ENCODE results near the gene AIG1. TPM values are rescaled to one million over a fixed set of nuclear protein-coding genes. Genes with fewer than 3 reads are reported as not detected.

Gene AIG1
- total and polyA plus RNA-seq, 2 of the 4 experiments (the other 2 are of a cell fraction) = 21.3 to 27.1 TPM

GRCh38 chr6:143213859-143214376, 153.2 kb downstream of the AIG1 start:
- no peak overlapping the region for H2AK5ac ChIP-seq (ENCODE audit: low read depth, low read length)
- no TSS peak for BruUV-seq (replicated peaks)
- no peak overlapping the region for H3K23ac ChIP-seq (ENCODE audit: low read depth, low read length)
- H2BK5ac ChIP-seq (ENCODE audit: low read depth, low read length, poor library complexity, severe bottlenecking) = no peak overlapping the region
- no peak overlapping the region for H2AFZ ChIP-seq (replicated peaks; ENCODE audit: low read length, poor library complexity)
- H3K4me3 ChIP-seq (ENCODE audit: insufficient read depth, low read depth, low read length) = no peak overlapping the region
- no peaks in the 10 kb centered on the region for H3K4me1 ChIP-seq (ENCODE audit: control insufficient read depth, insufficient read depth, low read length)
- no peak overlapping the region for H4K8ac ChIP-seq (ENCODE audit: low read depth in 2 of 2, low read length in 2 of 2)
- DNase-seq = no peak
- no peak overlapping the region for H2BK120ac ChIP-seq (ENCODE audit: low read depth, low read length)
- H4K91ac ChIP-seq (ENCODE audit: insufficient read depth, low read depth, low read length) = no peak overlapping the region
- H3K27me3 ChIP-seq (ENCODE audit: control insufficient read depth, insufficient read depth, low read length) = no peaks in the 10 kb centered on the region
- intact Hi-C loops (cut with micrococcal nuclease) = no loop called here
- no peaks in the 10 kb centered on the region for H3K9me1 ChIP-seq (ENCODE audit: insufficient read depth, low read length)
- H3K56ac ChIP-seq (ENCODE audit: extremely low read depth, insufficient read depth, low read length) = no peak overlapping the region
- no peaks in the 10 kb centered on the region for H3K36me3 ChIP-seq (ENCODE audit: control insufficient read depth, insufficient read depth, low read length)
- no peak overlapping the region for H3K27ac ChIP-seq (ENCODE audit: insufficient read depth, low read length)
- no peak for ATAC-seq (ENCODE audit: low read depth)
- in situ Hi-C loops (cut with MboI; ENCODE audit: low sequenced_read_pairs) = no loop called here
- no peak overlapping the region for H3K4ac ChIP-seq (ENCODE audit: low read depth, low read length)
- no peak for TF ChIP-seq MAFK (IDR thresholded peaks at IDR 0.05; ENCODE audit: low read depth, low read length)
- no peak for TF ChIP-seq ELK1 (IDR thresholded peaks at IDR 0.05; ENCODE audit: borderline replicate concordance, low read depth, low read length)
- no peak for TF ChIP-seq MAZ (IDR thresholded peaks at IDR 0.05; ENCODE audit: borderline replicate concordance, low read depth, low read length)
- no peak for TF ChIP-seq MXI1 (IDR thresholded peaks at IDR 0.05; ENCODE audit: borderline replicate concordance, low read depth, low read length)
- no peak for TF ChIP-seq RAD21 (IDR thresholded peaks at IDR 0.05; ENCODE audit: low read length)
- no peak for TF ChIP-seq USF2 (IDR thresholded peaks at IDR 0.05; ENCODE audit: low read depth, low read length)
- no peak for TF ChIP-seq SMC3 (IDR thresholded peaks at IDR 0.05; ENCODE audit: low read depth, low read length)
- no peak for TF ChIP-seq NFE2L2 (IDR thresholded peaks at IDR 0.05; ENCODE audit: low read depth, low read length)
- no peak for TF ChIP-seq CTCF (conservative IDR thresholded peaks at IDR 0.05; ENCODE audit: low read depth, low read length)
- no peak for TF ChIP-seq CHD1 (IDR thresholded peaks at IDR 0.05; ENCODE audit: low read depth, low read length)
- no peak for TF ChIP-seq CEBPB (IDR thresholded peaks at IDR 0.05; ENCODE audit: low read depth, low read length)
- TF ChIP-seq POLR2A (IDR thresholded peaks at IDR 0.05; ENCODE audit: low read depth, low read length) = no peak
- no peak for TF ChIP-seq RCOR1 (IDR thresholded peaks at IDR 0.05; ENCODE audit: insufficient replicate concordance, low read length)
- no peak for TF ChIP-seq BHLHE40 (IDR thresholded peaks at IDR 0.05; ENCODE audit: low read depth, low read length)
- no peak for TF ChIP-seq FOS (IDR thresholded peaks at IDR 0.05; ENCODE audit: low read depth, low read length)
- dilution Hi-C loops (cut with HindIII; ENCODE audit: low sequenced_read_pairs, unreplicated experiment) = no loop called here
- CTCF ChIA-PET = no interaction called here
- H2BK20ac ChIP-seq (ENCODE audit: low read depth, low read length) = no peak overlapping the region
- H3K79me1 ChIP-seq (ENCODE audit: low read depth in 1 of 2, low read length in 2 of 2) = no peaks in the 10 kb centered on the region
- no peaks in the 10 kb centered on the region for H4K20me1 ChIP-seq (ENCODE audit: insufficient read depth, low read length)
- H2AK9ac ChIP-seq (replicated peaks; ENCODE audit: low read depth, low read length, poor library complexity) = no peak overlapping the region
- H3K4me2 ChIP-seq (ENCODE audit: low read depth, low read length) = no peak overlapping the region
- H3K18ac ChIP-seq (ENCODE audit: low read depth, low read length) = no peak overlapping the region
- no peak overlapping the region for H3K9ac ChIP-seq (ENCODE audit: low read depth, low read length)
- no peak overlapping the region for H2BK15ac ChIP-seq (ENCODE audit: low read depth, low read length)
- WGBS, 2 experiments (ENCODE audit: extremely low coverage in 2 of 2, insufficient read length in 1 of 2) = no CpG with 5 or more reads among the region's 3 CpGs
- no peak overlapping the region for H4K5ac ChIP-seq (ENCODE audit: low read depth, low read length)
- H3K9me3 ChIP-seq (ENCODE audit: control insufficient read depth, insufficient read depth, low read length) = no peaks in the 10 kb centered on the region
- no peak overlapping the region for H3K14ac ChIP-seq (replicated peaks; ENCODE audit: low read depth, low read length)
- POLR2A ChIA-PET (ENCODE audit: unreplicated experiment) = no interaction called here
